ENCODE results near the gene RHBG. TPM values are rescaled to one million over a fixed set of nuclear protein-coding genes. Genes with fewer than 3 reads are reported as not detected.

RHBG gene
- total and polyA plus RNA-seq, 7 donors: not detected

GRCh38 chr1:156359249-156359648, 9.8 kb upstream of the RHBG start:
- no peak for ATAC-seq
- Histone ChIP-seq H3K36me3 (ENCODE audit: insufficient read depth in 1 of 2, low read depth in 1 of 2) (no peaks in the 10 kb centered on the region), H3K4me3 (no peak overlapping the region), H3K9me3 (no peaks in the 10 kb centered on the region), H3K4me1 (no peaks in the 10 kb centered on the region), H3K27me3 (ENCODE audit: insufficient read depth in 3 of 3, low read length in 2 of 3) (peaks cover 0 to 32% (median 3%) of the 10 kb centered on the region in 3 donors), H3K27ac (no peak overlapping the region)
- no peak for DNase-seq
- intact Hi-C loops (cut with DNase I): no loop called here
- no peak for TF ChIP-seq CTCF (IDR thresholded peaks at IDR 0.05)
- 85 to 95% (median 92%) methylated on average over 3 of the region's 3 CpGs for WGBS, 3 donors

- DNase-seq (no peak), ATAC-seq (no peak)
- peaks cover under 1 to 34% (median 3%) of the 10 kb centered on the region in 3 donors for H3K27me3 ChIP-seq (ENCODE audit: insufficient read depth in 3 of 3, low read length in 2 of 3)
- no peak overlapping the region for H3K4me3 ChIP-seq
- H3K9me3 ChIP-seq: no peaks in the 10 kb centered on the region
- no peak for TF ChIP-seq CTCF (IDR thresholded peaks at IDR 0.05)
- intact Hi-C loops (cut with DNase I): loop anchor here in 1 of 2 donors (10.0 kb wide), 1 partner anchor 185 kb away; no protein-coding TSS in a partner anchor
- no peak overlapping the region for H3K27ac ChIP-seq
- no peaks in the 10 kb centered on the region for H3K4me1 ChIP-seq
- H3K36me3 ChIP-seq (ENCODE audit: insufficient read depth in 1 of 2, low read depth in 1 of 2): no peaks in the 10 kb centered on the region
- 26 to 30% (median 29%) methylated on average over 6 of the region's 6 CpGs for WGBS, 3 donors
Observed at GRCh38 chr1:156359973-156360372, 9.0 kb upstream of the RHBG start.

- Histone ChIP-seq H3K27me3 (ENCODE audit: insufficient read depth in 3 of 3, low read length in 2 of 3) (peaks cover 1 to 28% (median 3%) of the 10 kb centered on the region in 3 donors), H3K9me3 (no peaks in the 10 kb centered on the region), H3K4me1 (no peaks in the 10 kb centered on the region), H3K27ac (no peak overlapping the region), H3K36me3 (ENCODE audit: insufficient read depth in 1 of 2, low read depth in 1 of 2) (no peaks in the 10 kb centered on the region), H3K4me3 (no peak overlapping the region)
- 88 to 91% (median 89%) methylated on average over 11 of the region's 11 CpGs for WGBS, 3 donors
- intact Hi-C loops (cut with DNase I): loop anchor here in 1 of 2 donors (10.0 kb wide), 1 partner anchor 184 kb away; no protein-coding TSS in a partner anchor
- ATAC-seq (no peak), DNase-seq (no peak)
- TF ChIP-seq CTCF (IDR thresholded peaks at IDR 0.05): no peak
Observed at GRCh38 chr1:156360534-156360933, 8.5 kb upstream of the RHBG start.

- no peak for TF ChIP-seq CTCF (IDR thresholded peaks at IDR 0.05)
- Histone ChIP-seq H3K27ac (no peak overlapping the region), H3K9me3 (no peaks in the 10 kb centered on the region), H3K4me3 (no peak overlapping the region), H3K27me3 (ENCODE audit: insufficient read depth in 3 of 3, low read length in 2 of 3) (peaks cover 0 to 30% (median 3%) of the 10 kb centered on the region in 3 donors), H3K4me1 (no peaks in the 10 kb centered on the region), H3K36me3 (ENCODE audit: insufficient read depth in 1 of 2, low read depth in 1 of 2) (no peaks in the 10 kb centered on the region)
- ATAC-seq: no peak
- intact Hi-C loops (cut with DNase I): loop anchor here in 1 of 2 donors (10.0 kb wide), 1 partner anchor 179 kb away; no protein-coding TSS in a partner anchor
- DNase-seq: no peak
Observed at GRCh38 chr1:156365754-156366153, 3.3 kb upstream of the RHBG start.

Data from psoas muscle (tissue), 8 donors.